ENCODE results near the gene H6PD.
A peak's percentile ranks its signal among the peaks of the same experiment; 100 is the strongest.

The H6PD gene

DNA sequence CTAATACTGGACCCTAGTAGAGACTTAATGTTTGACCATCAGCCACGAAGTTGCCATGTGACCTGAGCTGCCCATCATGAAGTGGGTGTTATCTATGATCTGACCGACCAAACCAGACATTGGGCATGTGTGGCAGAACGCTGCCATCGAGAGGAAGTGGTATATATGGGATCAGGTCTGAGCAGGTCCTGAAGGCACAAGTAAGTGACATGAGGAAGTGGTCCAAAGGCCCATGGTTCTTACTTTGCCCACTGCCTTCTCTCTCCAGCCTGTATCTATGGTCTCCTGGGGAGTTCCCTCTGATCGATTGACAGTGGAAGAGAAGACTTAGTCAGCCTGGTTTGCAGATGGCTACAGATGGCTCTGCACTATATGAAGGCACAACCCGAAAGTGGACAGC lies 66.0 kb downstream of the H6PD start:
- no peak for DNase-seq

GRCh38 chr1:9302745-9303524 lies 68.4 kb downstream of the H6PD start:
- no peak for DNase-seq

DNA sequence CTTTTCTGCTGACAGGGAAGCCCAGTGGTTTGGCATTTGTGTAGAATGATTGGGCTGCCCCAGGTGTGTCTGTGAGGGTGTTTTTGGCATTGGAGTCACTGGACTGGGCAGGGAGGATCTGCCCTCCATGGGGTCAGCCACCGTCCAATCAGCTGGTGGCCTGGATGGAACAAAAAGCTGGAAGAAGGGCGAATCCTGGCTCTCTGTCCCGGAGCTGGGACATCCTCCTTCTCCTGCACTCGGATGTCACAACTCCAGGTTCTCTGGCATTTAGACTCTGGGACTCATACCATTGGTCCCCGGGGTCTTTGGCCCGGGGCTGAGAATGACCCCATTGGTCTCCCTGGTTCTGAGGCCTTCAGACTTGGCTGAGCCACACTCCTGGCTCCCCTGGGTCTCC lies 69.3 kb downstream of the H6PD start:
- DNase-seq, result no peak

- DNase-seq, result no peak
These were observed 70.6 kb downstream of the H6PD start for GRCh38 chr1:9305216-9305615.

GRCh38 chr1:9306006-9306405 lies 71.4 kb downstream of the H6PD start:
- no peak for DNase-seq

- no peak for DNase-seq
These were observed 72.7 kb downstream of the H6PD start for GRCh38 chr1:9307303-9307702.

DNA sequence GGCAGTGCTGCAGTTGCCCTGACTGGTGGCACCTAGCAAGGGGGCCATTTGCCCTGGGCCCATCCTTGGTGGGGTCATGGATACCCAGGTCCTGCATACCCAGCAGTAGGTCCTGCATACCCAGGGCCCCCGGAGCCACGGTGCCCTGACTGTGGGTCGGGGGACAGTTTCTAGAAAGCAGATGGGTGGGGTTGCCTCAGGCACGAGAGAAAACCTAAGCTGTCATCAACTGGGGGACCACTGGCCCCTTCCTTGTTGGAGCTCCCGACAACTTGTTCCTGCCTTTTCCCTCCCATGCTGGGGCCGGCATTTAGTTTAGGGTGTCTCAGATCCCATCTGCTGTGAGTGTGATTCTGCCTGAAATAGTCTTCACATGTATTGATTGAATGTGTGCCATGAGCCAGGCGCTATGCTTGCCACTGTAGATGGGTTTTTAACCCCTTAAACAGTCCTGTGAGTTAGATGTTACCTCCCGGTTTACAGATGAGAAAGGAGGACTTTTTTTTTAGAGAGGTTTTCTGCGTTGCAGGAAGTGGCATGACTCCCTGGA lies 73.7 kb downstream of the H6PD start:
- DNase-seq, result no peak

- no peak for DNase-seq
These were observed 74.5 kb downstream of the H6PD start for GRCh38 chr1:9309080-9309479.

GRCh38 chr1:9309991-9310390 lies 75.4 kb downstream of the H6PD start:
- DNase-seq, result no peak

DNA sequence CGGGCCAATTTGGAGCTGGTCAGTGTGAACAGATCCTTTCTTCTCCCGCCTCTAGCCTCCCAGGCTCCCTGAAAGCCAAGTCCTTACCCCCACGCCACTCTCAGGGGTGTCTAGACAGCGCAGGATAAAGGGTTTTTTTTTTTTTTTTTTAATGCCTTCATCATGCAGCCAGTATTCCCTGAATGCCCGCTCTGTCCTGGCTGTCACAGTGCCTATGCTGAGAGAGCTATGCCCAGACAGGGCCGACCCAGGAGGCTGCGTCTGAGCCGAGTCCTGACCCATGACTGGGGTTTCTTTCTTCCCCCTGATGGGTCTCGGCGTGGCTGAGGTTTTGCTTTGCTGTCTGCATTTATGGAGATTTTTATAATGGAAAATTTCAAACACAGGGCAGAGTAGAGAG lies 76.5 kb downstream of the H6PD start:
- no peak for DNase-seq

DNA sequence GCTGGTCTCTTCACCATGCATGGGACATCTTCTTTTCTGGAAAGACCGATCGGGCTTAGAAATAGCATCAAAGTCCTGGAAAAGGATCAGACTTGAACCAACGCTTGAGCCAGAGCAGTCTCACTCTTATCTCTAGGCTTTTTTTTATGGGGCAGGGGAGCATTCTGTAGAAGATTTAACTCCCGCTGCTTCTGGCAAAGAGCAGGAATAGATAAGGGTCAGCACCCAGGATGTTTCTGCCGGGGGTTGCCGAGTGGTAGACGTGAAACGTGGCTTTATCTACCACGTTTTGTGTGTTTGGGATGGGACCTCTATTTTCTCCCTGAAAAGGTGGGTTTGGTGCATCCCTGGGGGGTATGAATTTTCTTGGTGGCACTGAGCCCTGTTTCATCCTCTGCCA lies 76.9 kb downstream of the H6PD start:
- DNase-seq, result no peak

- no peak for DNase-seq
These were observed 77.7 kb downstream of the H6PD start for GRCh38 chr1:9312168-9312720.

GRCh38 chr1:9313576-9313975 lies 79.0 kb downstream of the H6PD start:
- no peak for DNase-seq

DNA sequence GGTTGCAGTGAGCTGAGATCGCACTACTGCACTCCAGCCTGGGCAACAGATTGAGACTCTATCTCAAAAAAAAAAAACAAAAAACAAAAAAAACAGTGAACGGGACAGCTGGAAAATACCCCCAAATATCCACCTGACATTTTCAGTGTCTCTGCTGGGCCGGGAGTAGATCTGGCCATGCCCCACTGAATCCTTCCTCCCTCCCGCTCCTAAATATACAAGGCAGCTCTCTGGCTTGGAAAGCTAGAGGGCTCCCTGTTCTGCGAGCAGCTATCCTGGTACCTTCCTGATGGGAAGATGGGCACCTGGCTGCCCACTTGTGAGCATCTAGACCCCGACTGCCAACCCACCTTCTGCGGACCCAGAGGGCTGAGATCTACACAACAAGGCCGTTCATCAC lies 79.5 kb downstream of the H6PD start:
- no peak for DNase-seq

- DNase-seq, result no peak
These were observed 80.3 kb downstream of the H6PD start for GRCh38 chr1:9314711-9315379.

GRCh38 chr1:9315411-9316079 lies 81.0 kb downstream of the H6PD start:
- peak; percentile 93 for DNase-seq

- DNase-seq, result peak; percentile 62
These were observed 81.5 kb downstream of the H6PD start for GRCh38 chr1:9316080-9316444.

GRCh38 chr1:9316512-9316911 lies 81.9 kb downstream of the H6PD start:
- DNase-seq, result no peak

DNA sequence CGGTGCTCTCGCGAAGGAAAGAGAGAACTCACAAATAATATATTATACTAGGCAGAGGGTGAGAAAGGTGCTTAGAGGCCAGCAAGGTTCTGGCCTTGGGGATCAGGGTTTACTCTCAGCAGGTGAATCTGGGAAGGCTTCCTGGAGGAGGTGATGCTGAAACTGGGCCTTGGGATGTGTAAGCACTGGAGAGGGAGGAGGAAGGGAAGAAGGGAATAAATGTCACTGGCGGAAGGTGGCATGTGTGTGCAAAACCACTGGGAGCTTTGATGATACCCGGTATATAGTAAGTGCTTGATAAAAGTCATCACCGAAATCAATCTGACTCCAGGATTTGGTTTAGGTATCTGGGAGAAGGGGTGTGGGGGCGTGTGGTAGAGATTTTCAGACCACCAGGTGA lies 82.5 kb downstream of the H6PD start:
- DNase-seq, result no peak

- peak; percentile 27 for DNase-seq
These were observed 83.2 kb downstream of the H6PD start for GRCh38 chr1:9317591-9318417.

DNA sequence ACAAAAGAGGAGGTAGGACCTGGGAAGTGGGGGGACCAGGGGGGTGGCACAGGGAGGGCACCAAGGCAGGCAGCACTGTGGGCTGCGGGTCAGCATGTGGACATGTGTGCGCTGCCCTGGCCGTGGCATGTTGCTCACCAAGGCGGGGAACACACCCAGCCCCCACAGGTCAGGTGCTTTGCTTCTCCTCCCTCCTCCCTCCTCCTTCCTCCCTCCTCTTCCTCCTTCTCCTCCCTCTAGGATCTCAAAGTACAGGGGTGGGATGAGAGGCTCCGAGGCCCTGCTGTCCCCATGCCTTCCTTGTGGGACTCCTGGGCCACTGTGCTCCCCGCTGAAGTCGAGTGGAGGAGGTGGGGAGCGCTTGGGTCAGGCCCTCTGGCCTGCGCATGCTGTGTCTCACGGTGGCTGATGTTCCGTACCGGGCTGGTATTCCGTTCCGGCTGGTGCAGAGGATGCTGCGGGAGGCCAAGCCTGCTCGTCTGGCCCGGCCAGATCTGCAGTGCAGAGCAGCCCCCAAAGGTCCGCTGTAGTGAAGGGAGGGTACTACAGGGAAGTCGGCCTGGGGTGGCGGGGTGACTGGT lies 84.7 kb downstream of the H6PD start:
- DNase-seq, result no peak

DNA sequence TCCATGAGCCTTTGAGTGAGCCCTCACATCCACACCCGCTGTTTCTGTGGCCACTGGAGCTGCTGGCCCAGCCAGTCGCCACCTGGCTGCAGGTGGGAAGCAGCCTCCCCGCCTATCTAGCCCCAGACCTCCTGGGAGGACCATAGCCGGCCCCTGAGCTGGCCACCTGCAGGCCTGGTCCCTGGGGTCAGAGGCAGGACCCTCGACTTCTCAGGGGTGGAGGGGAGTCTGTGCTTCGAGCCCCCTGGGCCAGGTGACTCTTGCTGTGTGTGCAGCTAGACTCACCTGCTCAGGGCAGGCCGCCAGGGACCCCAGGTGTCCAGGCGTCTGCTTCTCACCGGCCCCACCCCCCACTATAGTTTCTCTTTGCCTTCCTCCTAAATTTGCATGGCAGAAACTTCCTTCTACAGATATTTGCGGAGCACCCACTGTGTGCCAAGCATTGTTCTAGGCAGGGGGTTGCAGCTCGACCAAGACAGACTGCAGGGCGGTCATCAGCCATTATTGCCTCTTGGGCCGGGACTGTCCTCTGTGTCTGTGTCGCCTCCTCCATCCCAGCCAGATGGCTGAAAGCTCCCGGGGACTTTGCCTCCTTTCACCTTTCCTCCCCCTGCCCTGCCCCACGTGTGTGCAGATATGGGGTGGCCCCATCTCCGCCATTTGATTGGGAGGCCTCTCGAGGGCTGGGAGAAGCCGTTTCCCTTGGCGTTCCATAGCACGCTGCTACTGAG lies 85.4 kb downstream of the H6PD start:
- no peak for DNase-seq

All from activated CD4-positive, alpha-beta T cell treated with anti-CD3 and anti-CD28 coated beads, Interleukin-10, Interleukin-2, amounts not matched to agents 100 ng/mL and 50 ng/mL, durations not matched to agents 16 hours and 8 hours (primary cell).